ENCODE data around the gene SLC27A3.
A peak's percentile ranks its signal among the peaks of the same experiment; 100 is the strongest.

Gene SLC27A3, protein sequence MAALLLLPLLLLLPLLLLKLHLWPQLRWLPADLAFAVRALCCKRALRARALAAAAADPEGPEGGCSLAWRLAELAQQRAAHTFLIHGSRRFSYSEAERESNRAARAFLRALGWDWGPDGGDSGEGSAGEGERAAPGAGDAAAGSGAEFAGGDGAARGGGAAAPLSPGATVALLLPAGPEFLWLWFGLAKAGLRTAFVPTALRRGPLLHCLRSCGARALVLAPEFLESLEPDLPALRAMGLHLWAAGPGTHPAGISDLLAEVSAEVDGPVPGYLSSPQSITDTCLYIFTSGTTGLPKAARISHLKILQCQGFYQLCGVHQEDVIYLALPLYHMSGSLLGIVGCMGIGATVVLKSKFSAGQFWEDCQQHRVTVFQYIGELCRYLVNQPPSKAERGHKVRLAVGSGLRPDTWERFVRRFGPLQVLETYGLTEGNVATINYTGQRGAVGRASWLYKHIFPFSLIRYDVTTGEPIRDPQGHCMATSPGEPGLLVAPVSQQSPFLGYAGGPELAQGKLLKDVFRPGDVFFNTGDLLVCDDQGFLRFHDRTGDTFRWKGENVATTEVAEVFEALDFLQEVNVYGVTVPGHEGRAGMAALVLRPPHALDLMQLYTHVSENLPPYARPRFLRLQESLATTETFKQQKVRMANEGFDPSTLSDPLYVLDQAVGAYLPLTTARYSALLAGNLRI
- total RNA-seq, result 8.1 reads per million, percentile 28 among the genes with 10 or more reads in this experiment

DNA sequence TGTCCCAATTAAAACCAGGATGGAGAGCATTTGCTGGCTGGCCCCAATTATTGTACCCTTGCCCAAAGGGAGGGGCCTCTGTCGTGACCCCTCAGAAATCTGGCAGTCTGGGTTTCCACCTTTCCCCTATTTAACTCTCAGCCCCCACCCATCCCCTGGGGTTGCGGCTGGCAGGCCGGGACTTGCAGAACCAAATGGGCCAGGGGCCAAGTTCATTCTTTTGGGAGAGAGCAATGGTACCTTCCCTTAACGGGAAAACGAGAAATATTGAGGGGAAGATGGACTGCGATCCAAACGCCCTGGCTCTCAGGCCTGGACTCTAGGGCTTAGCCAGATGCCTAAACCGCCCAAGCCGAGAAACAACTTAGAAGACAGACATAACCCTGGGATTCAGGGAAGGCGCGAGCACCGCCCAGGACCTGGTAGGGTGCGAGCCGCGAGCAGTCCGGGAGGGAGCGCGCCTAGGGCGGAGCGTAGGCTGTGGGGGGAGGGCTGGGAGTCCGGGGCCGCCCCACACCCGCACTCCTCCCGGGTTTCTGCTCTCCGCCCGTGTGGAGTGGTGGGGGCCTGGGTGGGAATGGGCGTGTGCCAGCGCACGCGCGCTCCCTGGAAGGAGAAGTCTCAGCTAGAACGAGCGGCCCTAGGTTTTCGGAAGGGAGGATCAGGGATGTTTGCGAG is at the start of gene SLC27A3:
Gene SLC27A3 (plus strand): TSS at position 628 of the 678 bp plus-strand sequence. CDS start 91 bp downstream, outside the sequence.
- no peak for DNase-seq

DNA sequence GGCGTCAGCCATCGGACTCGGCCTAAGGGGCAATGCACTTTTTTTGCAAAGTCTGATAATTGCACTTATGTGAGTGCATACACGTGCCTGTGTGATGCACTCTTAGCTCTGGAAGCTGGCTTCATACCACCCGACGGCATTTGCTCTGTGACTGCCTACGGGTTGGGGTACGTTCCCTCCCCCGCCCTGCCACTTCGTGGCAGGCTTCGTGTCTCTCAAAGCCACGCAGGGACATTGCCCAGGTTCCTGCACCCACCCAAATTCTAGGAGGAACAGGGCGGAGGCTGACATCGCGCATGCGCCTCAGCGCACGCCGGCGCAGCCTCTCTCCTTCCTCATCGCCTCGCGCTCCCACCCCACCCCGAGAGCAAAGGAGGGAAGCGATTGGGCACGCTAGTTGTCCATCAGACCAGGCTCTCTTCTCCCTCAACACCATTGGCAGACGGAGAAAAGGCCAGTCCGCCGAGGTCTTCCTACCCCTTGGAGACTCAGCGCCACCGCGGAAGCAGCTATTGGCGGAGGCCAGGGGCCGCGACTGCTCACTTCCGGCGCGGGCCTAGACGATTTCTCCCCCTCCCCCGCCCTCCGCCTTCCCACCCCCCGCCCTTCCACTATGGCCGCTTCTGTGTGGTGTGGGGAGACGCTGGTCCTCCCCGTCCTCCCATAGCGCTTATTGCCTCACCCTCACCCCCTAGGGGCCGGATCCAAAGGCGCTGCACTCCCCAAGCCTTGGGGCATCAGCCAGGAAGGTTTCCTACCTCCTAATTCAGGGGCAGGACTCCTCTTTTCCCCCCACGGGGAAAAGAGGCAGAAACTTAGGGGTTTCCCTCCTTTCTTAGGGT is 47.5 kb upstream of the SLC27A3 start, which contains the start of gene INTS3:
Gene INTS3 (plus strand): TSS at position 588 of the 842 bp plus-strand sequence. CDS start 585 bp downstream, outside the sequence.
- DNase-seq, result peak; percentile 99

DNA sequence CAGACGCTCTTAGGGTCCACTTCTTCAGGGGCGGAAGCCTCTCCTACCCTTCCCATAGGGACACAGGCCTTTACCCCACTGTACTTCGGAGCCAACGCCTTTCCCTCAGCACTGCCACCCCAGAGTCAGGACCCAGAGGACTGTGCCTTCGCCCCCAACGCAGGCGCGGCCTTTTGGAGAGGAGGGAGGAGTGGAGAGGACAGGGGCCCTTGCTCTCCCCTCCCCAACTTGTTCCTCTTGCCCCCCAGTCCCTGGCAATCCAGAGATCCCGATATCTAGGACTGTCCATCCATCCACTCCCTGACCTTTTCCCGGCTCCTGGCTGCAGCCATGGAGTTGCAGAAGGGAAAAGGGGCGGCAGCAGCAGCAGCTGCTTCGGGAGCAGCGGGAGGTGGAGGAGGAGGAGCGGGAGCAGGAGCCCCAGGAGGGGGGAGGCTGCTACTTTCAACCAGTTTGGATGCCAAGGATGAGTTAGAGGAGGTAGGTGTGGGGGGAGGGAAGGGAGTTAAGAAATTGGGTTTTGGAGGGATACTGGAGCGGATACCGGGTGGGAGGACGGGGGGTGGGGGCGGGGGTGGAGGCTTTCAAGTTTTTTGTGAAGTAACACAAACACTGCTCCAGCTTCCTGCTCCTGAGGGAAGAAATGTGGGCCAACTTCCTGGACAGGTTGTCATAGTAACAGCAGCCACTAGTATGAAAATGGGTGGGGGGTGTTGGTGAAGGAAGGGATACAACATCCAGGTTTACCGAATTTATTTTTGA is 46.7 kb upstream of the SLC27A3 start:
- DNase-seq, result peak; percentile 28

DNA sequence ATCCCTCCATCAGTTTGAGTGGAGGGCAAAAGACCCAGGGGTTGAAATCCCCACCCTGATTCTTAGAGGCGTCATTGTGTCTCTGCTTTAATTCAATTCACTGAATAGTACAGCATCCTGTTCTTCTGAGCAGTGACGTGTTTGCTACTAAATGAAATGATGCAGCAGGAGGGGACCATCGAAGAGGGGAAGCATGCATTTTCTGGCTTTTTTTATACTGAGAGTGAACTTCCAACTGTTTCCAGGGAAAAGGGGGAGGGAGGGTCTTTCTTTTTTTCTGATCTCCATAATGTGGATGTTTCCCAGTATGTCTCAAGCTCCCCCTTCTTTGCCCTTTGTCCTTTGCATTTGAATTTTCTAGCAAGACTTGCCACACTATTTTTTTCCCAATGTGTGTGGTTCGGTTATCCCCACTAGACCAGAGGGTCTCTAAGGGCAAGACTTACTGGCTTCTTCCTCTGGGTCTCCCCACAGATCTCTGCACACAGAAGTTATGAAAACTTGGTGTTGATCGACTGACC is 44.7 kb upstream of the SLC27A3 start:
- no peak for DNase-seq

DNA sequence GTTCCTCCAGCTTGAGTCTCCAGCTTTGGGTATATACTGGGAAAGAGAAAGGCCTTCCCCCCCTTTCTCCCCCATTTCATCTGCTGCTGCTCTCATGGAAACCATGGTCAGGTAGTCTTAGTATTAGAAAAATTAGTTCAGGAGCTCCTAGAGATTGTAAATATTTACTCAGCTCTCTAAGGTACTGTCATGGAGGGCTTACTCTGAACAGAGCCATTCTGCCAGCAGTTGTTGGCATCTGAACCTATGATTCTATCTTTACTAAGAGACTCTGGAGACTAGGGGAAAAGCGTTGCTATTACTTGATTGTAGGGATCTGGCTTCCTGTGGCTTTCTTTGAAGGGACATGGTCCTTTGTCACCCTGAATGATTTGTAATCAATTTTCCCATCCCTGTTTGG is 41.2 kb upstream of the SLC27A3 start:
- no peak for DNase-seq

DNA sequence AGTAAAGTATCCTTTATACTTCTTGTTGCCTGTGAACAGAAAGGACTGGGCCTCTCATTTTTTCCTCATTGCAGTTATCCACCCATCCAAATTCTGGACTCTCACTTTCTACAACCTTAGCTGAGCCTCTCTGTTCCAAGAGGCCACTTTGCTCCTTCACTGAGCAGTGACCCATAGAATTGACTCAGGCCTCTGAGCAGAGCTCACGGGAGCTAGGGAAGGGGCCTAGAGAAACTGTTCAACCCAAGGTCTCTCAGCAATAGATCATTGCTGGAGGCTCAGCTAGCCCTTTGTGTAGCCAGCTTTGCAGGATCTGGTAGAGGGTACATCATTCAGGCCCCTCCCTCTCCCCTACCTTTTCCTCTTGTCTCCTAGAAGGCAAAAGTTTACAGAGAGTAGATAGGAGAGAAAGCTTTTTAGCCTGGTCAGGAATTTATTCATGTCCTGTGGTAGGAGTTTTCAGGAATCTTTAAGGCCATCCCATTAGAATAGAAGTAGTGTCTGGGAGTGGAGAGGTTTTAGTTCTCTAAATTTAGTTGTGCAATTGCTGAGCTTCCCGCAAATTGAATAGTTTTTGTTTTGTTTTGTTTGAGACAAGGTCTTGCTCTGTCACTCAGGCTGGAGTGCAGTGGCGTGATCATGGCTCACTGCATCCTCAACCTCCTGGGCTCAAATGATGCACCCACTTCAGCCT is 40.7 kb upstream of the SLC27A3 start:
- no peak for DNase-seq

DNA sequence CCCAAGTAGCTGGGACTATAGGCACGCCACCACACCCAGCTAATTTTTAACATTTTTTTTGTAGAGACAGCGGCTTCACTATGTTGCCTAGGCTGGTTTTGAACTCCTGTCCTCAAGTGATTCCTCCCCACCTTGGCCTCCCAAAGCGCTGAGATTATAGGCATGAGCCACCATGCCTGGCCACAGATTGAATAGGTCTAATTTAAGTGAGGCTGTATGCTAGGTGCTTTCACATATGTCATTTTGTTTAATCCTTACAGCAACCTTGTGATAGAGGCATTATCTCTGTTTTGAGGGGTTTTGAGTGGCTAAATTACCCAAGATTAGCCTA is 40.2 kb upstream of the SLC27A3 start:
- no peak for DNase-seq

DNA sequence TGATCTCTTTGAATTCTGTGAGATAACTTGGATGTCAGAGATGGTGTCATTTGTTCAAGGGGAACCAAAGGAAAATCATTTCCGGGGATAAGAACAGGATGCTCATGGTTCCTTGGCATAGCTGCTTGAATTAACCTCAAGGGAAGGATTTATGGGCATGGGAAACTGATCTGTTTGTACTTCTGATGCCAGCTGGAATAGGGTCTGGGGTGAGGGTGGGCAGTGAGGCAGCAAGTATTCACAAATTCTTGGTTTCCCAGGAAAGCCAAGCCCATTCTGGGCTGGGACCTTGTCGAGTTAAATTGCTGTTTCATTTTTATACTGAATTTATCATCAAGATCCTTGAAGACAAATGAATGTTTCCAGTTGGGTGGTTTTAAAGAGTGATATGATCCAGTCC is 33.2 kb upstream of the SLC27A3 start:
- DNase-seq, result no peak

DNA sequence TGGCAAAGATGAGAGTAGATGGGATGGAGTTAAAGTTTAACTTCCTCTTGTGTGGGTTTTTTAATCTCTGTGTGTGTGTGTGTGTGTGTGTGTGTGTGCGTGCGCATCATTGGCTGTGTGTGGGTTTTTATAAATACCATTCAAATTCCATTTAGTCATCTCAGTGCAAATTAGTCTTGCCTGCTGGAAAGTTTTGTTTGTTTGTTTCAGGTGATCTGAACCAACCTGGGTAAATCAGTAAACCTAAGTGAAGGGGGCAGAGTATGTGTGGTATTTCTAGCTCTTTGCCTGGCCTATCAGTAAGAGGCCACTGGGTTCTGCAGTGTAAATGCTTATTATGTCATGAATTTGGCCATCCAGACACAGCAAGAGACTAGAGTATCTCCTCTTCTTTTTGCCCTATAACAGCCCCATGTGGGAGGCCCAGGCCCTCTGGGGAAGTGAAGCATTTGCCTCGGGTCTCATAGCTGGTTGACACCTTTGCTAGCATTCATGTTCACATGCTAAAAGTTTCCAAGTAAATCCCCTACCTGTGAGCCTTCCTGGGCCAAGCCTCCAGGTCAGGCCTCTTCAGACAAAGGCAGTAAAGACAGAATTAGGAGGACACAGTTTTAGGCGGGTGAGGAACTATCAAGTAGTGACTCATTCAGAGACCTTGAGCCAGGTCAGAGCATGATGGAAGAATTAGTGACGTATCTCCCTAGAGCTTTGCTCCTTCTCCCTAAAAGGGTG is 32.6 kb upstream of the SLC27A3 start:
- no peak for DNase-seq

DNA sequence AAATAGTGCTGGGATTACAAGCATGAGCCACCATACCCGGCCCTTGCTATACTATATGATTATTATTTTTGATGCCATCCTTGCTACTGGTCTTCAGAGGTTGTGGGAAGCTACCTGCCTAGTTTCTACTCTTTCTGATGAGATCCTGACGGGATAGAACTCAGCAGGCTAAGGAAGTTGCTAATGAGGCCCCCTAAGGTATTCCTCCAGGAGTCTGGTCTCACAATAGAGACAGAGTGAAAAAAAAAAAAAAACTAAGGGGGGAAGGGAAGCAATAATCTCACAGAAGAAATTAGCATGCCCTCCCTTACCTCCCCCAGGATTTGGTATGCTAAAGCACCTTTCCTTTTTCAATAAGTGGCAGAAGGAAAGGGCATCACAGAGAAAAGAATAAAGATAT is 29.8 kb upstream of the SLC27A3 start:
- DNase-seq, result no peak

DNA sequence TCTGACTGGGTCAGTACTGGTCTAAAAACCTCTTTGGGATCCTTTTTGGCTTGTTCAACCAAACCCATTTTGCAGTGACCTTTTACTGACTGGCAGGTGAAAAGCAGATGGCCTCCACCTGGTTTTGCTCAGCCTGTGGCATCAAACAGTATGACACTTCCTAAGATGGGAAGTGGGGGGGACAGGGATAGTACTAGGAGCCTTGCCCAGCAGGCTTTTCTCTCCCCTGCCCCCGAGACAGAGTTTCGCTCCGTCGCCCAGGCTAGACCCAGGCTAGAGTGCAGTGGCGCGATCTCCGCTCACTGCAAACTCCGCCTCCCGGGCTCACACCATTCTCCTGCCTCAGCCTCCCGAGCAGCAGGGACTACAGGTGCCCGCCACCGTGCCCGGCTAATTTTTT is 29.0 kb upstream of the SLC27A3 start:
- no peak for DNase-seq

DNA sequence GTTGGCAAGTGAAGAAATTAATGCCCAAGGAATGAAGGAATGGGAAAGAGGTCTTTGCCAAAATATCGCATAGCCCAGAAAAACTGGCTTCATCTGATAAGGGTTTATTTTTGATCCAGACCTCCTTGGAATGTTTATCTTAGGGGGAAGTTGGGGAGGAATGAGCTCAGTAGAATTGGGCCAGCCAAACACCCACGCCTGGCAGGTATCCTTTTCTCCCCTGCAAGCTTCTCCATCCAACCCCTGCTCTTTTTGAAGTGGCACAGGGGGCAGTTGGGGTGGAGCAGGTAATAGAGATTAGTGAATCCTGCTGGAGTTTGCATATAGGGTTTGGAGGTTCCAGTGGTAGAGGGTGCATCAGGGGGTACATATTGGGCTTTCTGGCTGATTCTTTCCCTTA is 26.3 kb upstream of the SLC27A3 start:
- no peak for DNase-seq

DNA sequence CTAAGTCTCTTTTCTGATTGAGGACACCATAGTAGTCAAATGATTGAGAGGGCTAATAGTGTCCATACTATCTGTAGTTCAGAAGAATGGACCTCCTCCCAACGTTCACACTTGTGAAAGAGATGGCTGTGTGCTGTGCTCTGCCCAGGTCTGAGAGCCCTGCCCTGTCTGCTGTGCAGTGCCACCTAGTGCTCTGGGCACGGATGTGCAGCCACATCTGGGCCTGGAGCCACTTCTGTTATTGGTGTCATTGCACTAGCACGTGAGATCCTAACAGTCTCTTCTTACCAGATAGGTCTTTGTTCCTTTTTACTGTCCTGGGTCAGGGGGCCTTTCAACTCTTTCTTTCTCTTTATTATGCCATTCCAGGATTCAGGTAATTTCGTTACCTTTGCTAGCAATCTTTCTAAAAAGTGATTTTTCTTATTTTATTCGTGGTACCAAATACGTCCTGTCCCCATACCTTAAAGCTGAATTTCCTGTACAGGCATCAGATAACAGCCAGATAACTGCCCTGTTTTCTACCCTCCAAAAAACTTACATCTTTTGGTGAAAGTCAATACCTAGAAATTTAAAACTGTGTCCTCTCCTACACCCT is 25.7 kb upstream of the SLC27A3 start:
- DNase-seq, result peak; percentile 70

DNA sequence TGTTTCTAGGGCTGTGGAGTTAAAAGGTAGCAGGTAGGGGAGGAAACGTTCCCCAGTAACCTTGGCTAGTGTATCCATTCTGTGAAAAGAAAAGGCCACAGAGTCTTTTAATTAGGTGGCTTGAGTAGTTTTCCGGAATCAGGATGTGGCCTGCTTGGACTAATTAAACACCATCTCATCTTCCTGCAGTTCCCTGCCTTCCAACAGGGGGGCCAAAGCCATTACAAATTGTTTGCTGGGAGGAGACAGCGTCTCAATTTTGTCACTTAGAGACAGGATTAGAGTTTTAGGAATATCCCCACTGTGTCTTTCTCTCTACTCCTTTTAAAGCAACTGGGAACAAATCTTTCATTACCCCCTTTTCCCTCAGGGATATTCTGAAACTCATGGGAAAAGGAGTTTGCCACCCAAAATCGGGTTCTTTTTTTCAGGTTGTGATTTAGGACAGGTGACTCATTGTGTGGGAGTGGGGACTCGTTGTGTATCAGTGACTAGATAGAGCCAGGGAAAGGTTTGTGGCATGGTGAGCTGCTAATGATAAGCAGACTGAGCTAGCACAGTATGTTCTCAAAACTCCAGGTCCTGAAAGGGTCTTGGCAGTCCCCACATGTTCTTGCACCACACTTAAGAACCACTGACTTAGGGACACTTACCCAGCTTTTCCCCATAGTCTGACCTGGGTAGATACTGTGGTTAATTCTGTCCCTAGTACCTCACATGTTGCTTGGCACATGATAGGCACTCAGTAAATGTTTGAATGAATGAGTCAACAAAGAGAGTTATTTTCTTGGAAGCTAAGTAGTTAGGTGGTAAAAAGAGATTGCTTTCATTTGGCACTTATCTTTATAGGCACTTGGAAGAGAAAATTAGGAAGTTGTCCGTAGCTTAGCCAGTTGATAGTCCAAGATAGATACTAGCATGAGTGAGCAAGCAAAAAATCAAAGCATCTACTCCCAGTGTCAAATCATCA is 24.9 kb upstream of the SLC27A3 start:
- DNase-seq, result no peak

DNA sequence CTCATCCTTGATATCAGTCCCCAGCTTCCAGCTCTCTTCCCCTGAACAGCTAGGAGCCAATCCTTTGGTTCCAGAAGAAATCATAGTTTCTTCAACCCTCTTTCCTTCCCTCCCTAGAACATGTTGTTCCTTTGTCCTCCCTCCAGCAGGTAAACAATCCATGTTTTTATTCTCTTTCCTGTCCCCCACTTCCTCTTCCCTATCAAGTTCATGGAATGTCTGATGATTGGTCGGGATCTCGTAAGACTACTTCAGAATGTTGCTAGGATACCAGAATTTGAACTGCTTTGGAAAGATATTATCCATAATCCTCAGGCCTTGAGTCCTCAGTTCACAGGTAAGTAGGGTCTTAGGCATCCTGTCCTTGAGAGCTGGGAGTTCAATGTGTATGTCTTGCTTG is 23.1 kb upstream of the SLC27A3 start:
- no peak for DNase-seq

DNA sequence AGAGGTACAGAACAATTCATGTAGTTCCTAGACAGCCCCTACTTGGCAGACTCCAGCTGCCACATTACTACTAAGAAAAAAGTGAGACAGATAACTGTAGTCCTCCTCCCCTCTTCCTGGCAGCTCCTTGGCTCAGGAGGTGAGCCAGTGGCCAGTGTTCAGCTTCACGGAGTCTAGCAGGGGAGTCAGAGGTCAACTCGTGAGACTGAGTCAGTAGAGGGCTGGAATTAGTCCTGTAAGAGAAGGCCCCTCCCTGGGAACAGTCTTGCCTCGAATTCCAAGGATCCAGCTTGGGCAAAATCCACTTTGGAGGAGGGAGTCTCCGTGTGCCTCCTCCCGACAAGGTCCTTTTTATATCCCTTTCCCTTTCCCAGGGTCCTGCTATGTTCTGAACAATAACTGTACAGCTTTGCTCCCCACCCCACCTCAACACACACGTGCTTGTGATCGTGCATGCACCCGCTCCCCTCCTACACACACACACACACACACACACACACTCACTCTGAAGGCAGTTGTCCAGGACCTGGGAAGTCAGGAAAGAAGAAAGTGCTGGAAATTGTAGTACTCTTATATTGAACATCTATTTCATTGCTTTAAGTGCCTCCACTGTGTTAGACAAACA is 22.5 kb upstream of the SLC27A3 start:
- no peak for DNase-seq

DNA sequence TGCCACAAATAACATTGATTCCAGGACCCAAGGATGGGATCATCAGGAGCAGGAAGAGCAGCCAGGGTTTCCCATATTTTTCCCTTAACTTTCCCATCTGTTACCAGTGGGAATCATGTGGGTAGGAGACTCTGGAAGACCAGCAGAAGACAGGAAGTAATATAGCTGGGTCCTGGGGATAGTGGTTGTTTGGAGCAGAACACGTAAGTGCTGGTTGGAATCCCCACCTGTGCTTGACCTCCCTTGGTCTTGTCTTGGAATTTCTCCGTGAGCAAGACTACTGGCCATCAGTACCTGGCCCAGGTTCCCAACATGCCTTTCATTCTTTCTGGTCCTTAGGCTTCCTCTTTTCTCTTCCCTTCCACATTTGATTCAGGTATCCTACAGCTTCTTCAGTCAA is 20.9 kb upstream of the SLC27A3 start:
- no peak for DNase-seq

DNA sequence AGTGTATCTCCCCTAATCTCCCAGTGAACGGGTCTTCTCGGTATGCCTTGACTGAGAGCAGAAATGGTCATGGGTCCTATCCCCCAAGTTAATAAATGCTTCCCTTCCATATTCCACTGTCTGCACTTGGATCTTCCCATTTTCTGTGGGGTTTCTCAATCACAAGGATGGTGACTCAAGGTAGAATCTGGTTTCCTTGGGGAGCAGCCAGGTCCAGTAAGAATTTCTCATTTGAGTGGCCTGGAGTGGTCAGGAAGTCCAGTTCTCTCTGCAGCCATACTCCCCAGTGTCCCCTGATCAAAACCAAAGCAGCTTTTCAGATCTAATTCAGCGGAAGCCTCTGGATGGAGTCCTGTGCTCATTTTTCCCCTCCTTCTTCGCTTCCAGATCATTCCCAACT is 14.8 kb upstream of the SLC27A3 start:
- DNase-seq, result no peak
